HG02642 (cell line): Measurements from ENCODE around the gene MCEMP1.

Experiments
- ATAC-seq: cut with Tn5 transposase; IDR thresholded peaks from one replicate; pipeline ENCODE4 v1.9.1; 2021; ENCODE audit warnings: mild to moderate bottlenecking; ENCODE audit not compliant: unreplicated experiment, poor library complexity

The MCEMP1 gene

DNA sequence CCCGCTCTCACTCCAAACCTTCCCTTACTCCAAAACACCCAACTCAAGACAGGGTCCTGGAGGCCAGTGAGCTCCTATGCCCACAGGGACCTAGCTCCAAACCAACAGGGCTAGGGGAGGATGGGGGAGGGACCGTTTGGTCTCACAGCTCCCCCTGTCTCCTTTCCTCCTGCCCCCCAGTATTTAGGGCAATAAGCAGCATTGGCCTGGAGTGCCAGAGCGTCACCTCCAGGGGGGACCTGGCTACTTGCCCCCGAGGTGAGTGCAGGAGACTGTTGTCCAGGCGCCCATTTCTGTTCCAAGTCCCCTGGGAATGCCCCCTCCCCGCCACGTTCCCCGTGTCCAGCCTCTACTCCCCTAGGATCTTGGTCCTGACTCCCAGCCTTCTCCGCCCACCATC, 7.2 kb upstream of the MCEMP1 start:
- ATAC-seq: no peak

DNA sequence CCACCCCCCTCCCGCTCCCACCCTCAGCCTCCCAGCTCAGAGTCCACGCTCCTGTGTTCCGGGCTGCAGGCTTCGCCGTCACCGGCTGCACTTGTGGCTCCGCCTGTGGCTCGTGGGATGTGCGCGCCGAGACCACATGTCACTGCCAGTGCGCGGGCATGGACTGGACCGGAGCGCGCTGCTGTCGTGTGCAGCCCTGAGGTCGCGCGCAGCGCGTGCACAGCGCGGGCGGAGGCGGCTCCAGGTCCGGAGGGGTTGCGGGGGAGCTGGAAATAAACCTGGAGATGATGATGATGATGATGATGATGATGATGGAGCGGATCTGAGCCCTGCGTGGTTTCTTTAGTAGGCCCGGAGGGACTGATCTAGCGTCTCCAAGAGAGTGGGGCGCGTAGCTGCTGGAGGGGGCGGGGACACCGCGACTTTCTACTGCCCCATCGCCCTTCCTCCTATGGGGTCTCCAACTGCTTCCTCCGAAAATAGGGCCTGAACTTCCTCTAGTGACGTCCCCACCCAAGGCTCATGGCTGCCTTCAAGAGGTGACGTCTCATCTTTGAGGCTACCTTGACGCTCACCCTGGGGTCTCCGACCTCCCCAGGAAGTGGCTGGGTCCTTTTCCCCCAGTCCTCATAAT, 6.6 kb upstream of the MCEMP1 start:
- ATAC-seq: no peak

DNA sequence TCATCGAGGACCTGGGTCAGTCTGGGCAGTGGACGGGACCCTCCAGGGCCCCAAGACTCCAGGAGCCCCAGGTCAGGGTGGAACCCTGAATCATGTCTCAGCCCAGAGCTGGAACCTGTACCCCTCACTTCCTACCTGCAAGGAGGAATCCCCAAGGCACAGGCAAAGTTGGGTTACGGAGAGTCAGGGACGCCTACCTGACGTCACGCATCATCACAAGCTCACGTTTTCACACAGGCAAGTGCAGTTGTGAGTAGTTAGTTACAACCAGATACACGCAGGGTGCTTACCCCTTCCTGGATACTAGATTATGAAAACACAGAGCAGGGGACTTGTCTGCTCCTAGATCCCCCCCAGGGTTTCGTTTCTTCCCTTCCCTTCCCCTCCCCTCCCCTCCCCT, 6.1 kb upstream of the MCEMP1 start:
- no peak for ATAC-seq

DNA sequence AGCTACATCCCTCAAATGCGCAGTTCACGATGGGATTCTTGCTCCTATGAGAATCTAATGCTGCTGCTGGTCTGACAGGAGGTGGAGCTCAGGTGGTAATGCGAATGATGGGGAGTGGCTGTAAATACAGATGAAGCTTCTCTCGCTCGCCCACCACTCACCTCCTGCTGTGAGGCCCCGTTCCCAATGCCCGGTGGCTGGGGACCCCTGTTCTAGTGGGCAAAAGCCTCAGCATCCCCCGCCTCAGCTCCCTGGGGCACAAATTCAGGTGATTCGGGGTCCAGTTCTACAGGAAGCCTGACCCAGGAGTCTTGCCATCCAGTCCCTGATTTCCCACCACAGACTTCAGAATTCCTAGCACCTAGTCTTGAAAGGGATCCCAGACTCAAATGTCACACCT, 4.4 kb upstream of the MCEMP1 start:
- no peak for ATAC-seq

DNA sequence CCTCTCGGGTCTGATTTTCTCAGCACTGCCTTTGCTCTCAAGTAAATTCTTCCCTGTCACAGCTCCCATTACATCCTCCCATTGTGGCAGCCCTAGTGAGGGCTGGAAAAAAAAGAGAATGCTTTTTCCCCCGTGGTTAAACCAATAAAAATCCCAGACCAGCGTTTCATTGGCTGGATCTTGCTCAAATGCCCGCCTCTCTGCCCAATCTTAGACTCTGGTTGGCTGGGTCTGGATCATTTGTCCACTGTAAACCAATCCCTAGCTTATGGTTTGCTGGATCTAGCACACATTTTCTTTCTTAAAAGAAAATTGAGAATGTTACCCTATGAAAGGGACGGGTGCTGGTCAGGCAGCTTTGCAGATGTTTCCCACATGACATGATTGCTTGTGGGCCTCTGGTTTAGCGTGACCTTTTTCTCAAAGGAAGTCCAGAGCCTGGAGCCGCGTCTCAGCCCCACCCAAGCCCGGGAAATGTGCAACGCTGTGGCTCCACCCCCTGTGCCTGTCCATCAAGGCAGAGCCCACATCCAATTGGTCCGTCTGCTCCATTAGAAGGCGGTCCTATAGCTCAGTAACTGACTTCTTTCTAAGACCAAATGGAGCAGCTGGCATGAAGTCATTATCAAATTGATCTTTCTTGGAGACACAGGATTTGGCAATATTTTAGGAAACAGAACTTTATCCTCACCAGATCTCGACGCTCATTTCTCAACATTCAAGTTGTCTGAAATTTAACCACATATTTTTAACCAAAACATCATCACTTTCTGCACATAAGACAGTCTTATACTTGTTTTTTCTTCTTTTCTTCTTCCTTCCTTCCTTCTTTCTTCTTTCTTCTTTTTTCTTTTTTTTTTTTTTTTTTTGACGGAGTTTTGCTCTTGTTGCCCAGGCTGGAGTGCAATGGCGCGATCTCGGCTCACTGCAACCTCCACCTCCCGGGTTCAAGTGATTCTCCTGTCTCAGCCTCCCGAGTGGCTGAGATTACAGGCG, 2.6 kb upstream of the MCEMP1 start:
- ATAC-seq: no peak

DNA sequence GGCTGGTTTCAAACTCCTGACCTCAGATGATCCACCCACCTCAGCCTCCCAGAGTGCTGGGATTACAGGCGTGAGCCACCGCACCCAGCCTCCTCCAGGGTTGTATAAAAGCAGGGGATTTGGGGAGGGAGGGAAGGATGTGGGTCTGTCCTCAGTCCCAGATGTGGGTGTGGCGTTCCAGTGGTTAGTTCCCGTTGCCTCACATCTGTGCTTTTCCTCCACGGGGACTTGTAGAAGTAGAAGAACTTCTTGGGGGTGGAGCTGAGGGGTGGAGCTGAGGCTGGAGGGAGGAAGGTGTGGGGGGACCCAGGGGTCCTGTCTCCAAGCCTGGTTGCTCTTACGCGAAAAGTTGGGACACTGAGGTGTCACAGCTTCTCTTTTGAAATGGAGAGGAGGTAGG, 514 bp upstream of the MCEMP1 start:
- no peak for ATAC-seq

DNA sequence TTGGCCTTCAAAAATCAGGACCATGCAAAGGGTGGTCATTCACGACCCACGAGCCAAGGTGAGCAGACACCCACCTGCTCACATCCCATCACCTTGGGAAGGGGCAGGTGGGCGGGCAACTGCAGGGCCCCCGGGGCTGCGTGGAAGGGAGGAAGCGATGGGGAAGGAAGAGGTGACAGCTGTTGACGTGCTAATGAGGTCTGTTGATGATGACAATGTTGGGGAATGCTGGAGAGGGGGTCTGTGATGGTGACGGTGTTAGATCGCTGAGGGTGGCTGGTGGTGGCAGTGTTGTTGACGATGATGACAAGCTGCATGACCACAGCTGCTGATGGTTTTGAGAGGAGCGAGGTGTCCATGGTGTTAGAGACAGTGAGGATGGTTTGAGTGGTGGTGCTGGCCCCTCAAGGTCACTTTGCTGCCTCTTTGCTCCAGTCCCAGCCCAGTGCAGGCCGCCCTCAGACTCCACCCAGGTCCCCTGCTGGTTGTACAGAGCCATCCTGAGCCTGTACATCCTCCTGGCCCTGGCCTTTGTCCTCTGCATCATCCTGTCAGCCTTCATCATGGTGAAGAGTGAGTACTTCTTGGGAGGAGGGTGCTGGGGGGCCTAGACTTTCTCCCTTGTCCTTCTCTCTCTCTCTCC, 900 bp downstream of the MCEMP1 start:
- ATAC-seq: no peak

- ATAC-seq: no peak
These were observed 2.3 kb downstream of the MCEMP1 start for GRCh38 chr19:7678971-7679751.

- no peak for ATAC-seq
These were observed 3.1 kb downstream of the MCEMP1 start for GRCh38 chr19:7679771-7680605.

- peak; percentile 69 for ATAC-seq
These were observed 3.9 kb downstream of the MCEMP1 start, which contains the start of gene TRAPPC5 for GRCh38 chr19:7680606-7681339. TRAPPC5 (plus strand) TSS chr19:7680833; CDS start chr19:7682254, 1,421 bp downstream.

DNA sequence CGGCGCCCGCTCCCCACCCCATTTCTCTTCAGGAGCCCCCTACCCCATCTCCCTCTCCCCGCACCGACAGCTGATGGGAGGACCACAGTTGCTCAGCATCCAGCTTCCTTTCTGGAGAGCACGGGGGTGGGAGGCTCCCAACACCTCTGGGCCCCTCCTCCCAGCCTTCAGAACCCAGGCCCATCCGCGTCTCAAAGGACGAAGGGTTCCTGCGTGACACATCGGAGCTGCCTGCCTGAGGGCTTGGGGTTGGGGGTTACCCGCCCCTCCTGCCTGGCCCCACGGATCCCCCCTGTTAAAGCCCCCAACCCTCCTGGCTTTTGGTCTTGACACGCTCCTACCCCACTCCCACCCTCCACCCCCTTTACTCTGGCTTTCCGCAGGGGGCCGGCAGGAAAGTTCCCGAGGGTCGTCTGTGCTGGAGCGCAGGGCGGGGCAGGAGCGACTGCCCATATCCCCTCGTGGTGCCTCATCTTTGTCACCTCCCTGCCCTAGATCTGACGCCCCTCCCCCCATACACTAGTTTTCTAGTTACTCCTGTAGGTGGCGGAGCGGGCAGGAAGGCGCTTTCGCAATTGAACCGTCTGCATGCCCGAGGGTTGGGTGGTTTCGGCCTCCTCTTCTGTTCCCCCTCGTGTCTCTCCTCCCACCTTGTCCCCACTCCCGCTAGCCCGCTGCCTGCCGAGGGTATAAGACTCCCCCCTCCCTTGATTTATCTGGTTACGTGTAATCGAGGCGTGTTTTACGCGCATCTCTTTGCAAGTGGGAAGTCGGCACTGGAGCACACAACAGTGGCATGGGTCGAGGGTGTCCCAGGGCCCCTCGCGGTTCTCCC, 4.7 kb downstream of the MCEMP1 start:
- peak; percentile 18 for ATAC-seq

DNA sequence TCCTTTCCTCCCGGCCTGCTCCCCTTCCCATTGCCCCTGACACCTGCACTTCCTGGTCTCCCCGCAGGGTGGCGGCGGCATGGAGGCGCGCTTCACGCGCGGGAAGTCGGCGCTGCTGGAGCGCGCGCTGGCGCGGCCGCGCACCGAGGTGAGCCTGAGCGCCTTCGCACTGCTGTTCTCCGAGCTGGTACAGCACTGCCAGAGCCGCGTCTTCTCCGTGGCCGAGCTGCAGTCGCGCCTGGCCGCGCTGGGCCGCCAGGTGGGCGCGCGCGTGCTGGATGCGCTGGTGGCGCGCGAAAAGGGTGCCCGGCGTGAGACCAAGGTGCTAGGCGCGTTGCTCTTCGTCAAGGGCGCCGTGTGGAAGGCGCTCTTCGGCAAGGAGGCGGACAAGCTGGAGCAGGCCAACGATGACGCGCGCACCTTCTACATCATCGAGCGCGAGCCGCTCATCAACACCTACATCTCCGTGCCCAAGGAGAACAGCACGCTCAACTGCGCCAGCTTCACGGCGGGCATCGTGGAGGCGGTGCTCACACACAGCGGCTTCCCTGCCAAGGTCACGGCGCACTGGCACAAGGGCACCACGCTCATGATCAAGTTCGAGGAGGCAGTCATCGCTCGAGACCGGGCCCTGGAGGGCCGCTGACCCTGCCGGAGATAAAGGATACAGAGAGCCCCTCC, 5.4 kb downstream of the MCEMP1 start:
- ATAC-seq: no peak

GRCh38 chr19:7685546-7686445, 8.9 kb downstream of the MCEMP1 start:
- no peak for ATAC-seq

GRCh38 chr19:7687177-7687576, 10.3 kb downstream of the MCEMP1 start:
- no peak for ATAC-seq

DNA sequence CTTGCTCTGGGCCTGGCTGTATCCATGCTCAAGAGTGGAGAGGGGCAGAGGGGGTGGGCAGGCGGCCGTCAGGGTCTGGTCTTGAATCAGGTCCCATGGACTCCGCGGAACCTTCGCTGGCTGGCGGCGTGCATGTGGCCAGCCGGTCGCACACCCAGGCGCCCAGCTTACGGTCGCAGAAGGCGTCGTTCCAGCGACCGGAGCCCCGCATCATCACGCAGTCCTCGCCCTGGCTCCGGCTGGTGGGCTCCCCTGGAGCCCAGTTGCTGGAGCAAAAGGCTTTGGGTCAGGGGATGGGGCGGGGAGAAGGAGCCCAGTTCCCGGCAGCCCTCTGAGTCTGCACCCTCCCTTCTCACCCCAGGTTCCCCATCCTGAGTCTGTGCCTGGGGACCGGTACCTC, 12.3 kb downstream of the MCEMP1 start:
- no peak for ATAC-seq

DNA sequence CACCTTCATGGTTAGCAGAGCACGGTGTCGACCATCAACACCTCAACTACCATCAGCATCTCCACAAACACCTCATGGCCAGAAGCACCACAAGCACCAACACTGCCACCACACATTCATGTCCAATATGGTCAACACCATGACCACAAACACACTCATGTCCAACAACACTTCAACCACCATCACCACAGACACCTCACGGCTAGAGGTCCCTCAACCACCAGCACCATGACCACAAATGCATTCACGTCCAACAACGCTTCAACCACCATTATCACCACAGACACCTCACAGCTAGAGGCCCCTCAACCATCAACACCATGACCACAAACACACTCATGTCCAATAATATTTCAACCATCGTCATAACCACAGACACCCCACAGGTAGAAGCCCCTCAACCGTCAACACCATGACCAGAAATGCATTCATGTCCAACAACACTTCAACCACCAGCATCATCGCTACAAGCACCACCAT, 13.9 kb downstream of the MCEMP1 start:
- no peak for ATAC-seq
